ENCODE results near the gene MPST.

MPST gene

DNA sequence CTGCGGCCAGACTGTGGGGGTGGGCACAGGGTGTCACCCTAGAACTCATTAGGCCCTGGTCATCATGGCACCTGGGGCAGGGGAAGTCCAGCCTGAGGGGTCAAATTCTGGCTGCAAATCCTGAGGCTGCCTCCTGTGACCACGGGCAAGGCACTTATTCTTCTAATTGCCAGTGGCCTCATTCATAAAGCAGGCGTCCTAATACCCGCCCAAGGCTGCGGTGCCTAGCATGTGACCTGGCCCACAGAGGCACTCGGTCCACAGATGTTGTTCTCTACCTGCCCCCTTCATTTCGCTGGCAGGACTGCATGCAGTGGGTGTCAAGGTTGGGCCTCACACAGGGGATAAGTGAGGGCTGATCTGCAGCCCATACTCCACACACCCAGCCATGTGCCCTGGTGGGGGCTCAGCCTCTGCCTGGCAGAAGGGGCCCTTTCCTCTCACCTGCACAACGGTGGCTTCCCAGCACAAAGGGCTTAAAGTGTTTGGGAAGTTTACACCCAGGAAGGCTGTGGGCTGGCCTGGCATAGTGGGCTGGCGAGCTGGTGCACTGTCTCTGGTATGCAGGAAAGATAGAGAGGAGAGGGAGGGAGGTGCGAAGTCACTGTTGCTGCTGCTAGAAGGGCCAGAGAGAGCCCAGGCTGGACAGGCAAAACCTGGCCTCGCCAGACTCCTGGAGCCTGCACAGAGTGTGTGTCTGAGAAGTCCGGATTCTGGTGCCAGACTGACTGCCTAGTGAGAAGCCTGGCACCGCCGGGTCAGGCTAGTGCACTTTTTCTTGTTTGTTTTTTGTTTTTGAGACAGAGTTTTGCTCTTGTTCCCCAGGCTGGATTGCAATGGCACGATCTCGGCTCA is 3.2 kb downstream of the MPST start:
- DNase-seq (ENCODE audit: low read depth in 2 of 2), result no peak

DNA sequence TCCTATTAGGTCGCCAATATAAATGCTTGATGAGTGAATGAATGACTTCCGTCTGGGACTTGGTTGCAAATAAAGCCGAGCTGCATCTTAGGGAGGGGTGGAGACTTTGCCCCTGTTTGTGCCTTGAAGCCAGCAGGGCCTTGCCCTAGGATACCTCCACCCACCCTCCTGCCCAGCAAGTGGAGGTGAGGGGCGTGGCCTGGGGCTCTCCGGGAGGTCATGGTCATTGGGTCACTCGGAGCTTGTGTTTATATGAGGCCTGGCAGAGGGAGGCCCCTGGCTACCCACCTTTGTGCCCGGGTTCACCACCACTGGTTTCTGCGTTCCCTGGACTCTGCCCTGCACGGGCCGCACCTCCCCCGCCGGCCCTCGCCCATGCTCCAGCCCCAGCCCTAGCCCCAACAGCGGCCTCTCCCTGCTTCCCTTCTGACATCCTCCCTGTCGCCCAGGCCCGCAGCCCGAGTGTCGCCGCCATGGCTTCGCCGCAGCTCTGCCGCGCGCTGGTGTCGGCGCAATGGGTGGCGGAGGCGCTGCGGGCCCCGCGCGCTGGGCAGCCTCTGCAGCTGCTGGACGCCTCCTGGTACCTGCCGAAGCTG is 4.3 kb downstream of the MPST start:
- no peak for DNase-seq (ENCODE audit: low read depth in 2 of 2)

DNA sequence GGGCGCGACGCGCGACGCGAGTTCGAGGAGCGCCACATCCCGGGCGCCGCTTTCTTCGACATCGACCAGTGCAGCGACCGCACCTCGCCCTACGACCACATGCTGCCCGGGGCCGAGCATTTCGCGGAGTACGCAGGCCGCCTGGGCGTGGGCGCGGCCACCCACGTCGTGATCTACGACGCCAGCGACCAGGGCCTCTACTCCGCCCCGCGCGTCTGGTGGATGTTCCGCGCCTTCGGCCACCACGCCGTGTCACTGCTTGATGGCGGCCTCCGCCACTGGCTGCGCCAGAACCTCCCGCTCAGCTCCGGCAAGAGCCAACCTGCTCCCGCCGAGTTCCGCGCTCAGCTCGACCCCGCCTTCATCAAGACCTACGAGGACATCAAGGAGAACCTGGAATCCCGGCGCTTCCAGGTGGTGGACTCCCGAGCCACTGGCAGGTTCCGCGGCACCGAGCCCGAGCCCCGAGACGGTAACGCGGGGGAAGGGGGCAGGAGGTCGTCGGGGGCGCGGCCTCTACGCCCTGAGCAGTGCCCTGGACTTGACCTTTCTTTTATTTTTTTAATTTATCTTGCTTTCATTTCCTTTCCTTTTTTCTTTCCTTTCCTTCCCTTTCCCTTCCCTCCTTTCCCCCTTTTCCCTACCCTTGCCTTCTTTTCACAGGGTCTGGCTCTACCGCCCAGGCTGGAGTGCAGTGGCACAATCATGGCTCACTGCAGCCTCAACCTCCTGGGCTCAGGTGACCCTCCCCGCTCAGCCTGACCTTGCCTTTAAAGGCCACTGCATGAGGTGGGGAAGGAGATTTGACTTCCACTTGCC is 5.0 kb downstream of the MPST start:
- DNase-seq (ENCODE audit: low read depth in 2 of 2), result no peak

DNA sequence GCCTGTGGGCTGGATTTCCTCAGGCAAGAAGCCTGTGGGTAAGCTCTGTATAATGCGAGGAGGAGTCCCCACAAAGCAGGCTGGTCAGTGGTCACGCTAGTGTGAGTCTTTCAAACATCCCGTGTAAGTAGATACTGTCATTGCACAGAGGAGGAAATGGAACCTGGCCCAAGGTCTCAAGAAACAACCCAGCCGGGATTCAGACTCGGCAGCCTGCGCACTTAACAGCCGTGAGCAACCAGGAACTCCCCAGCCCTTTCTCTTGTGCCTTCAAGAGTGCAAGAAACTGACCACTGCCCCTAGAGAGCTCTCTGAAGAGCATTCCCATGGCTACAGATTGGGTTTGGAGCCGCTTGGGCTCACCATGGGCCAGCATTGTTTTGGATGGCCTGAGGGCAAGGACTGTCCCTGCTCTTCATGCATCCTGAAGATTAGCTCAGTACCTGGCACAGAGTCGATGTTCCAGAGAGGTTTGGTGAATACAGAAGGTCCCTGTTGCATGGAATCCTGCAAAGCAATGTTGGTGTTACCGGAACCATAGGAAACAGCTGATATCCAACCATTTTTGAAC is 6.0 kb downstream of the MPST start:
- DNase-seq (ENCODE audit: low read depth in 2 of 2), result no peak

DNA sequence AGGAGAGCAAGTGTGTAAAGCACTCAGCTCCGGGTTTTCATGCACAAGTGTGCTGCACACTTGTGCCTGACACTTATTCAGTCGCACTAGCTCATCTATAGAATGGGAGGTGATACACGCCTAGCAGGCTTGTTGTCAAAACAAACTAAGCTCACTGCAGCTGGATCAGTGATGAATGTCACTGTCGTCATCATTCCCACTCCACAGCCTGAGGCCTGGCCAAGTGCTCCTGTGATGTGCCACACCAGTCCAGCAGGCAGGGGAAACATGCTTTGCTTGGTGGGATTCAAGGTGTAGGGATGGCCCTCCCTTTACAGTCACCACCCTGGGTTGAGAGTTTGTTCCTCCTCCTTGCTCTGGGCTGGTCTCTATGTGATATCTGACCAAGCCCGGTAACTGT is 6.8 kb downstream of the MPST start:
- no peak for DNase-seq (ENCODE audit: low read depth in 2 of 2)

DNA sequence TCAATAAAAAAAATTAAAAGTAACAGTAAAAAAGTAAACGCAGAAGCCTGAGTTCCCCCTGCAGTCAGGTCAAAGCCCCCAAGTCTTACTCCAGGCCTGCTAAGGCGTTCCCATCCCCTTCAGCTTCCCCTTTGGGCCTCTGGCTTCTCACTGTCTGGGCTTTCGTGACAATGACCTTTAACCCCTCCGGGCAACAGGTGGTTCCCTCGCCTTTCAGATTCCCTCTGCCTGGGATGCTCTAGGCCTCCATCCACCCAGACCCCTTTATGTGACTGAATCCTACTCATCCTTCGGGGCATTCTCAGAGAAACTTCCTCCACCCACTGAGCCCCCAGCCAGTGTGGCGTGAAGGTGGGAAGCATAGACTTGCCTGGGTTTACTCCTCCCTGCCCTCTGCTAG is 8.0 kb downstream of the MPST start:
- no peak for DNase-seq (ENCODE audit: low read depth in 2 of 2)

DNA sequence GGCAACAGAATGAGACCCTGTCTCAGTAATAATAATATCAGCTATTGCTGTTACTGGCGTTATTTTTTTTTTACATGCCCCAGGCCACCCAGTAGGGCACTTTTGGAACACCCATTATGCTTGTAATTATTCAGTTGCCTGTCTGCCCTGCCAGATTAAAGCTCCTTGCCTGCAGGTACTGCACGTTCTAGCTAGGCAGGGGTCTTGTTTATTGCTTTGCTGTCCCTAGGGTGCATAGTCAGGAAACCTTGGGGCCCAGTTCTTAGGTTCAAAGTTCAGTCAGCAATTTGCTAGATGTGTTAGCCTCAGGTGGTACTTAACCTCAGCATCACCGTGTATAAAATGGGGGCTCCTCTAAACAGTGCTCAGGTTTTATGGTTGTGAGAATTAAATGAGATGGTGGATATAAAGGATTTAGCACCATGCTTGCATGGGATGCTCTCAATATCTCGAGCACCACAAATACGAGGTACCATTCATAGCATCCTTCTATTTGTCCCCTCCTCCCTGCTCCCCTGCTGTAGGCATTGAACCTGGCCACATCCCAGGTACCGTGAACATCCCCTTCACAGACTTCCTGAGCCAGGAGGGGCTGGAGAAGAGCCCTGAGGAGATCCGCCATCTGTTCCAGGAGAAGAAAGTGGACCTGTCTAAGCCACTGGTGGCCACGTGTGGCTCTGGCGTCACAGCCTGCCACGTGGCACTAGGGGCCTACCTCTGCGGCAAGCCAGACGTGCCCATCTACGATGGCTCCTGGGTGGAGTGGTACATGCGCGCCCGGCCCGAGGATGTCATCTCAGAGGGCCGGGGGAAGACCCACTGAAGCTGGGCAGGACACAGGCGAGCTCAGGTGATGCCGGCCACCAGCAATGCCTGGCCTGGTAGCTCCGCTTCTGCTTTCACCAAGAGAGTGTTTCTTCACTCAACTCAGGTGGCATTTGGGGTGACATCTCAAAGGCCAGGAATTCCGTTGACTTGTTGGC is 9.4 kb downstream of the MPST start:
- no peak for DNase-seq (ENCODE audit: low read depth in 2 of 2)

DNA sequence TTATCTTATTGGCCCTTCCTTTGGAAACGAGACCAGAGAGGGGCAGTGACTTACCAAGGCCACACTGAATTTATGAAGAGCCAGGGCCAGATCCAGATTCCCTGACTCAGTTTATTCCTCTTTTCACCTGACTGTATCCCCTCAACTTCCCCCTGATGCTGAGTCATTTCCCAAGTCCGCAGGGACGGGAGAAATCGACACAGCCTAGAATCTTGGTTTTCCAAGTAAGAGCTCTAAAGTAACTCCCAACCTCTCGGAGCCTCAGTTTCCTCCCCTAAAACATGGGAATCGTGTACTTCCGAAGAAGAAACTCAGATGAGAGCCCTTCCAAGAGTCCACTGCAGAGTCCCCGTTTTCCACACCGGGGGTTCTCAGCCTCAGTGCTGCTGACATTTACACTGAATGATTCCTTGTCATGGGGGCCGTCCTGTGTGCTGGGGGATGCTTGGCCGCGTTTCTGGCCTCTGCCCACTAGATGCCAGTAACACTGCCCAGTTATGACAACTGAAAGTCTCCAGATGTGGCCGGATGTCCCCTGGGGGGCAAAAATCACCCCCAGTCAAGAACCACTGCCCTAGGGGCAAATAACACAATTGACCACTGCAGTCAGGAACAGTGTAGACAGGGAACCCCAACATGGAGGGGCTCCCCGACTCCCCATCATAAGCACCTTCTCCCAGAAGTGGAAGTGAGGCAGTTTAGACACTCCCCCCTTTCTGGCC is 11.2 kb downstream of the MPST start:
- no peak for DNase-seq (ENCODE audit: low read depth in 2 of 2)

DNA sequence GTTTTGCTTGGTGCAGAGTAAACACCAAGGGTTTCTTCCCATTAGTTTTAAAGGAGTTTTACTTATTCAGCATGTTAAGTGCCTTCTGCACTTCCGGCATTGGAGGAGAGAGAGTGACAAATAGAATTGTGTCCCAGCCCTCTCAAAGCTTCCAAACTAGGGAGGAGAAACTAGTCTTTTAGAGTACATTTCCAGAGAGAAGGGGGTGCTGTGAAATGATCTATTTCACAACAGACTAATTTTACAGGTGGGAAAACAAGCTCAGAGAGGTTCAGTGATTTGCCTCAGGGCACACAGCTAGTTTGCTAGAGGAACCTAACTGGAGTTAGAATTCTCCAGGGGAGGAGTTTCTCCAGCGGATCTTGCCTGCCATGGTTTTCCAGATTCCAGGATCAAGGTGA is 12.6 kb downstream of the MPST start:
- DNase-seq (ENCODE audit: low read depth in 2 of 2), result no peak

DNA sequence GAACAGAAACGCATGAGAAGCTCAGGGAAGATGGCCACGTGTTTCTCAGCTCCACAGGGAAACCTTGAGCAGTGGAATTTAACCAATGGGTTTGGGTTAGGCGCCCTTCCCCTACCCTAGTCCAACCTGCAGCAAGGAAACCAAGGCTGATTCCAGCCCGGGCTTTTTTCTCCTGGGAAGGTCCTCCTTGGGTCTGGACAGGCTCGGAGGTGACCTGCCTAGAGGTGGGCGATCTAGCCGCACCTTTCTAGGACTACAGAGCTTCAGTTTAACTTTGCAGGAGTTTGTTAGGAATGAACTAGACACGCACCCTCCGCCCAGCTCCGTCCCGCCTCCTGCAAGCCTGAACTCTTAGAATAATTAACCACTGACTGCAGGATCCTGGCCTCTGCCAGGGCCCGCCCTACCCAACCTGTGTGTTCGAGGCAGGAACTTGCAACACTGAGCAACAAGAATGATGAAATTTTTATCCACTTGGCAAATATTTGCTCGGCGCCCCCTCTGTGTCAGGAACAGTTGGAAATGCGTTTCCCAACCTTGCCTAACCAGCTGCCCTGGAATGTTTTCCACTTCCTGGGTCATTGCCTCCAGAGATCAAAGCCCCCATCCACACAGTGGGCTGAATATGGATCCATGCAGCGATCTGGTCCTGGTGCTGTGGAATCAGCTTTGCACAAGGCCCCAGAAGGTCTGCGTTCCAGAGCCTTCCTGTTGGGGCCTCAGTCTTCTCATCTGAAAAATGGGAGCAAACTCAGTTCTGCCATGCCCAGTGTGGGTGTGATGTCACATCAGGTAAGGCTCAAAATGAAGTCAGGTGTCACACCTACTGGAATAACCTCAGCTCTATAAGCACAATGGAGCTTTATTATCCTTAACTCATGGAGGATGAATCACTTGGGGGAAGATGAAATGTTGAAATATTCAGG is 13.3 kb downstream of the MPST start:
- no peak for DNase-seq (ENCODE audit: low read depth in 2 of 2)

DNA sequence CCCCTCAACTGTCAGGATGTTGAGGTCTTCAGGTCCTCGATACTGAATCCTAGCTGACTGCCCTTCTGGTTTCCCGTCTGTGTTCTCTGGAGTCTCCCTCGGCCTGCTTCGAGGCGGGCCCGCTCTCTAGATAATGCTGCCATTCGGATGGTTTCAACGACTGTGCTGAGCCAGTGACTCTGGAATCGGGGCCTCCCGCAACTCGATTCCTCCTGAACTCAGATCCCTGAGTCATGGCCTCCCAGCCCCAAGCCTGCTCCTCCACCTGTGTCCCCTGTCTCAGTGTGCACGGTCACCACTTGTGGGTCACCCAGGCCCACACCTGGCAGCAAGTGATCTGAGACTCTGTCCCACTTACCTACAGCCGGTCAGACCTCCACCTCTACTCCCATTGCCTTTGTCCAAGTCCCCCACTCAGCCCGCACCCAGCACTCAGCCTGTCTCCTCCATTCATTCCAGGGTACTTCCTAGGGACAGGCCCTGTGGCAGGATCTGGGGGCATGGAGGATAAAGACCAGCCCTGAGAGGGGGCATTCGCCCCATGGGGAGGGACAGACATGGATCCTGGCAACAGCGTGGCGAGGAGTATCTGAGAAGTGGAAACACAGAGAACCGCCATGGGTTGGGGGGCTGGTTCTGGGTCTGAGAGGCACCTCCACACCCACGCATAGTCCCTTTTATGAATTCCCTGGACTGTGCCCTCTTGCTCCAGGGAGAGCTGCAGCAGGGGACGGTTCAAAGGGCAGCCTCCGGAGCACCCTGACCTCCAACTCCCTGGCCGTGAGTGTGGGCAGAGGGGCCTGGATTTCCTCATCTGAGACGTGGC is 14.3 kb downstream of the MPST start:
- no peak for DNase-seq (ENCODE audit: low read depth in 2 of 2)

DNA sequence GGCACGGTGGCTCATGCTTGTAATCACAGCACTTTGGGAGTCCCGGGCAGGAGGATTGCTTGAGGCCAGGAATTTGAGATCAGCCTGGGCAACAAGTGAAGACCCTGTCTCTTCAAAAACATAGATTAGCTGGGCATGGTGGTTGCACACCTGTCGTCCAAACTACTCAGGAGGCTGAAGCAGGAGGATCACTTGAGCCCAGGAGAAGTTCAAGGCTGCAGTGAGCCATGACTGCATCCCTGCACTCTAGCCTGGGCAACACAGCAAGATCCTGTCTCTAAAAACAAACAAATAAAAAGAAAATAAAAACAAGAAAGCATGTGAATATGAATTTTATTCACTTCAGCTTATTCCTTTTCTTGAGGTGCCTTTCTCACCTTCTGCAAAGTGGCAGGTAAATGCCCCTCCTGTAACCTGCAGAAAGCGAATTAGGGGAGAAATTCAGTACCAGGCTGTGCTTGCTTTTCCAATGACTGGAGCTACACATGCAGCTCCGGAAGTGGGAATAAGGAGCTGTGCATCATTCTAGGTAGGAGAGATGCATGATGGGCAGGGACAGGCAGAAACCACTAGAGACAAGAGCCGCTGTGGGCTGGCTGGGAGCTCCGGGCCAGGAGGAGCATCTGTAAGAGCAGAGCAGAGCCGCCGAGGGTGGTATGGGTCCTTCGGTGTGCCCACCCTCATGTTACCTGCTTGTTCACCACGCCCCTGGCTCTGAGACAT is 17.3 kb downstream of the MPST start:
- no peak for DNase-seq (ENCODE audit: low read depth in 2 of 2)

DNA sequence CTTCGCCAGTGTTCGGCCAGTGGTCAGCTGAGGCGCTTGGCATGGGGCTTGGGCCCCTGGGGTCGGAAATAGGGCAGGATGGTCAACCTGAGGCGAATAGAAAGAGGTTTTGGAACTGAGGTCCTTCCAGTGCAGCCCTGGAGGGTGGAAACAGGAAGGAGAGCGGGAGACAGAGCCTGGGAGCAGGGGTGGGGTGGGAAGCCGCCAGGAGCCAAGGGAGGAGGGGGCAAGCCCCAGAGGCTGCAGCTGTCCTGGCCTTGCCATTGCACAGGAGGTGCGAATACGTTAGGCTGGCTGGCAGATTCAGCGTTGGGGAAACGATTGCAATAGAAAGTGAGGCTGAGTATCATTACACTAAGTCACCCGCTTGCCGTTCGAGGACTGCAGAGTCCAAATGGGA is 18.1 kb downstream of the MPST start:
- DNase-seq (ENCODE audit: low read depth in 2 of 2), result no peak

DNA sequence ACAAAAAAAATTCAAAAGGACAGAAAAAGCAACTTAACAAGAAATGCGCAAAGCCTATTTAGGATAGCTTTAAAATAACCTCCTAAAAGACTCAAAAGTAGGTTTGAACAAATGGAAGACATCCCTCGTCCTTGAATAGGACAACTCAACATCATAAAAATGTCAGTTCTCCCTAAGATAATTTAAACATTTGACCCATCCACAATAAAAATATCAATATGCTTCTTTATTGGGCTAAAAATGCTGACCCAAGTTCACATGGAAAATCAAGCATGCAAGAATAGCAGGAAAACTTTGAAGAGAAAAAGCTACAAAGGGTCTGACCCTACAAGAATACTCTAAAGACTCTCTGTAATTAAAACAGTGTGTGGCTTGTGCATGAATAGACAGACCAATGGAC is 19.9 kb downstream of the MPST start:
- no peak for DNase-seq (ENCODE audit: low read depth in 2 of 2)

DNA sequence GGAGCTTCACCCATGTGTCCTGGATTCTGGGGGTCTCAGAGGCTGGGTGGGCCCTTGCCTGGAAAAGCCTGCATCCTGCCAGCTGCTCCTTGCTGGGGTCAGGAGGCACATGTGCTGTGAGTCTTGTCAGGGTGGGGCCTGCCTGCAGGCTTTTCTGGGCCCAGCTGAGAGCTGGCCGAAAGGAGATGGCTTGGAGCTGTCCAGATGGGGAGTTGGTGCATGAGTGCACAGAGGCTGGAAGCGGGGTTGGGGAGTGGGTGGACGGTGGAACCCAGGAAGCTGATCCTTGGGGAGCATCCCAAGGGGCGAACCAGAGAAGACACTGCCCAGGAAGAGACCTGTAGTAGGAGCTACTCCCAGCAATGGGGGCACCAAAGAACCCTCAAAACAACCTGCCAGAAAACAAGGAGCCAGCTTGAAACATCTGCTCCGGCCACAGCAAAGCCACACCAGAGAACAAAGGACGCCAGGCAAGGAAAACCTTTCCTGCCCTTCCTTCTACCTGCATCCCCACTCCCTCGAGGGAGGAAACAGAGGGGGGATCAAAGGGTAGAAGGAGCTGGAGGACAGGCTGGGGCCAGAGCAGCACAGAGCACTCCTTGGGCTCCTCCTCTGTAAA is 23.8 kb downstream of the MPST start:
- no peak for DNase-seq (ENCODE audit: low read depth in 2 of 2)

DNA sequence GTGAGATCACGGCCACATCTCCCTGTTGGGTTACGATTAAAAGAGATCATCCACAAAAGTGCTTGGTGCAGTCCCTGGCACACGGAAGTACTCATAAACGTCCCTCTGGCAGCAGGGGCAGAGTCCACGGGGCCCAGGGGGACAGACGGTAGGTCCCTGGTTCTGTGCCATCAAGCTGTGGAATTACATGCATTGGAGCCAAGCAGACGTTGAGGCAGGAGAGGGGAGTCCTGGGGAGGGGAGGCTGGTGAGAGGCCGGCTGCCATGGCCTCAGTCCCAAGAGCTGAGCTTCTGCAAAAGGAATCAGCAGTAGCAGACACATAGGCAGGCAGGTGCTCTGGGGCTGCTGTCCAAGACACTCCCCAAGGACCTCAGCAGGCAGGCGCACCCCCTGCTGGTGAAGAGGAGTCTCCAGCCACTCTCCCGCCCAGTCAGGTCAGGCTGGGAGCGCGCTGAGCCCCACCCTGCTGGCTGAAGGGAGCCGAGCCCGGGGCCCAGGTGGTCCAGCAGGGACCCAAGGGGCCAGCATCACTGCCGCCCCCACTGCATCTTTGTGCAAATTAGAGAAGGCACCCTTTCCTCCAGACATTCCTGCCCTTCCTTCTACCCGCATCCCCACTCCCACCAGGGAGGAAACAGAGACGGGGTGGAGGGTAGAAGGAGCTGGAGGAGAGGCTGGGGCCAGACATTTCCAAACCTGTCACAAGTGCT is 24.4 kb downstream of the MPST start:
- no peak for DNase-seq (ENCODE audit: low read depth in 2 of 2)

Measured in activated CD8-positive, alpha-beta memory T cell treated with anti-CD3 and anti-CD28 coated beads for 4 hours (primary cell).